HUES6 (cell line): ENCODE results near the gene RPS17.

ENCODE experiments used
- H3K27ac ChIP-seq: 2 replicates; pipeline ENCODE4 v1.7.0; 2013; ENCODE audit warnings: low read depth, mild to moderate bottlenecking, low read length, inconsistent platforms
- H3K27me3 ChIP-seq: 2 replicates; pipeline ENCODE4 v1.6.1; 2013; ENCODE audit warnings: low read length; ENCODE audit not compliant: control insufficient read depth, insufficient read depth
- H3K36me3 ChIP-seq: 2 replicates; pipeline ENCODE4 v1.6.1; 2013; ENCODE audit warnings: low read length; ENCODE audit not compliant: control insufficient read depth, insufficient read depth
- H3K4me1 ChIP-seq: 2 replicates; pipeline ENCODE4 v1.6.1; 2013; ENCODE audit warnings: low read length; ENCODE audit not compliant: control insufficient read depth, insufficient read depth
- H3K4me3 ChIP-seq: 2 replicates; pipeline ENCODE4 v1.5.1; 2013; ENCODE audit warnings: low read depth, low read length
- H3K9ac ChIP-seq: one replicate; pipeline ENCODE4 v1.6.1; 2013; ENCODE audit warnings: mild to moderate bottlenecking, low read length
- H3K9me3 ChIP-seq: 2 replicates; pipeline ENCODE4 v1.6.1; 2013; ENCODE audit warnings: low read depth, low read length; ENCODE audit not compliant: control insufficient read depth, insufficient read depth

The RPS17 gene

GRCh38 chr15:82567661-82568060 is 27.4 kb upstream of the RPS17 start:
- no peaks in the 10 kb centered on the region for H3K9me3 ChIP-seq
- no peaks in the 10 kb centered on the region for H3K36me3 ChIP-seq
- no peaks in the 10 kb centered on the region for H3K27me3 ChIP-seq
- H3K4me3 ChIP-seq: no peak overlapping the region
- no peak overlapping the region for H3K9ac ChIP-seq
- H3K4me1 ChIP-seq: peaks cover 31% of the 10 kb centered on the region
- H3K27ac ChIP-seq: no peak overlapping the region

- no peak overlapping the region for H3K27ac ChIP-seq
- no peak overlapping the region for H3K4me3 ChIP-seq
These were observed 26.4 kb upstream of the RPS17 start for GRCh38 chr15:82566690-82567089.

GRCh38 chr15:82558502-82558901 is 18.2 kb upstream of the RPS17 start:
- no peaks in the 10 kb centered on the region for H3K4me1 ChIP-seq
- no peaks in the 10 kb centered on the region for H3K9me3 ChIP-seq
- H3K4me3 ChIP-seq: no peak overlapping the region
- no peaks in the 10 kb centered on the region for H3K36me3 ChIP-seq
- no peaks in the 10 kb centered on the region for H3K27me3 ChIP-seq
- H3K9ac ChIP-seq: no peak overlapping the region
- H3K27ac ChIP-seq: no peak overlapping the region

More at GRCh38 chr15:82566690-82567089, 26.4 kb upstream of the RPS17 start:
- no peaks in the 10 kb centered on the region for H3K27me3 ChIP-seq
- H3K4me1 ChIP-seq: peaks cover 22% of the 10 kb centered on the region
- H3K9me3 ChIP-seq: no peaks in the 10 kb centered on the region
- no peaks in the 10 kb centered on the region for H3K36me3 ChIP-seq
- no peak overlapping the region for H3K9ac ChIP-seq

- H3K9me3 ChIP-seq: no peaks in the 10 kb centered on the region
- H3K4me1 ChIP-seq: peaks cover 2% of the 10 kb centered on the region; the same call in 1 of the 2 replicates
- no peak overlapping the region for H3K27ac ChIP-seq
- no peak overlapping the region for H3K4me3 ChIP-seq
- H3K9ac ChIP-seq: no peak overlapping the region
- no peaks in the 10 kb centered on the region for H3K36me3 ChIP-seq
- peaks cover 5% of the 10 kb centered on the region; the same call in 1 of the 2 replicates for H3K27me3 ChIP-seq
These were observed 16.2 kb upstream of the RPS17 start for GRCh38 chr15:82556315-82557035.

GRCh38 chr15:82554849-82555248 is 14.6 kb upstream of the RPS17 start:
- H3K9me3 ChIP-seq: no peaks in the 10 kb centered on the region
- peaks cover 3% of the 10 kb centered on the region; the same call in 1 of the 2 replicates for H3K4me1 ChIP-seq
- H3K4me3 ChIP-seq: no peak overlapping the region
- no peak overlapping the region for H3K9ac ChIP-seq
- H3K27ac ChIP-seq: no peak overlapping the region
- no peaks in the 10 kb centered on the region for H3K36me3 ChIP-seq
- peaks cover 5% of the 10 kb centered on the region; the same call in 1 of the 2 replicates for H3K27me3 ChIP-seq

GRCh38 chr15:82554351-82554750 is 14.1 kb upstream of the RPS17 start:
- Histone ChIP-seq H3K9ac (no peak overlapping the region), H3K27me3 (peaks cover 5% of the 10 kb centered on the region; the same call in 1 of the 2 replicates), H3K36me3 (no peaks in the 10 kb centered on the region), H3K27ac (no peak overlapping the region), H3K4me3 (no peak overlapping the region), H3K4me1 (peaks cover 3% of the 10 kb centered on the region; the same call in 1 of the 2 replicates), H3K9me3 (no peaks in the 10 kb centered on the region)

GRCh38 chr15:82553846-82554245 is 13.6 kb upstream of the RPS17 start:
- H3K36me3 ChIP-seq: no peaks in the 10 kb centered on the region
- H3K4me1 ChIP-seq: peaks cover 3% of the 10 kb centered on the region; the same call in 1 of the 2 replicates
- no peak overlapping the region for H3K9ac ChIP-seq
- no peak overlapping the region for H3K27ac ChIP-seq
- peaks cover 5% of the 10 kb centered on the region; the same call in 1 of the 2 replicates for H3K27me3 ChIP-seq
- no peaks in the 10 kb centered on the region for H3K9me3 ChIP-seq
- no peak overlapping the region for H3K4me3 ChIP-seq

- Histone ChIP-seq H3K4me3 (no peak overlapping the region), H3K9ac (no peak overlapping the region), H3K36me3 (no peaks in the 10 kb centered on the region), H3K27me3 (peaks cover 5% of the 10 kb centered on the region; the same call in 1 of the 2 replicates), H3K9me3 (no peaks in the 10 kb centered on the region), H3K27ac (no peak overlapping the region), H3K4me1 (peaks cover 3% of the 10 kb centered on the region; the same call in 1 of the 2 replicates)
These were observed 12.6 kb upstream of the RPS17 start for GRCh38 chr15:82552861-82553260.

- Histone ChIP-seq H3K36me3 (no peaks in the 10 kb centered on the region), H3K9me3 (no peaks in the 10 kb centered on the region), H3K4me3 (no peak overlapping the region), H3K4me1 (peaks cover 3% of the 10 kb centered on the region; the same call in 1 of the 2 replicates), H3K27ac (no peak overlapping the region), H3K9ac (no peak overlapping the region), H3K27me3 (peaks cover 5% of the 10 kb centered on the region; the same call in 1 of the 2 replicates)
These were observed 11.5 kb upstream of the RPS17 start for GRCh38 chr15:82551646-82552247.

- H3K9me3 ChIP-seq: no peaks in the 10 kb centered on the region
- peaks cover 5% of the 10 kb centered on the region; the same call in 1 of the 2 replicates for H3K27me3 ChIP-seq
- H3K27ac ChIP-seq: no peak overlapping the region
- peaks cover 8% of the 10 kb centered on the region; the same call in 1 of the 2 replicates for H3K4me1 ChIP-seq
- H3K9ac ChIP-seq: no peak overlapping the region
- no peaks in the 10 kb centered on the region for H3K36me3 ChIP-seq
- no peak overlapping the region for H3K4me3 ChIP-seq
These were observed 9.0 kb upstream of the RPS17 start for GRCh38 chr15:82549199-82549665.

- Histone ChIP-seq H3K36me3 (no peaks in the 10 kb centered on the region), H3K4me3 (no peak overlapping the region), H3K4me1 (peaks cover 9% of the 10 kb centered on the region; the same call in 1 of the 2 replicates), H3K9me3 (no peaks in the 10 kb centered on the region), H3K27ac (no peak overlapping the region), H3K27me3 (peaks cover 5% of the 10 kb centered on the region; the same call in 1 of the 2 replicates), H3K9ac (no peak overlapping the region)
These were observed 8.4 kb upstream of the RPS17 start for GRCh38 chr15:82548700-82549099.
